Astrocyte (in vitro differentiated cells and primary cell): ENCODE data around the gene PCYOX1L. TPM values are rescaled to one million over a fixed set of nuclear protein-coding genes. Genes with fewer than 3 reads are reported as not detected.

ENCODE experiments used
- DNase-seq: peaks from one replicate; pipeline ENCODE4 v3.0.0-alpha.2; 2010; ENCODE audit warnings: low read depth
- FAIRE-seq: peaks from 2 replicates; lab custom pipeline; 2011; peaks lifted over from hg19 to GRCh38; lab: Jason Lieb, UNC
- H2AFZ ChIP-seq: 2 replicates; pipeline ENCODE4 v1.6.0; 2012; ENCODE audit warnings: low read depth, low read length, inconsistent platforms
- H3K27ac ChIP-seq: 2 replicates; pipeline ENCODE4 v1.5.1; 2011; ENCODE audit warnings: low read depth, low read length, inconsistent platforms
- H3K27me3 ChIP-seq: 2 replicates; pipeline ENCODE4 v1.6.0; 2011; ENCODE audit warnings: low read length, inconsistent platforms; ENCODE audit not compliant: insufficient read depth
- H3K36me3 ChIP-seq: 2 replicates; pipeline ENCODE4 v1.5.1; 2011; ENCODE audit warnings: low read length, inconsistent platforms; ENCODE audit not compliant: insufficient read depth
- H3K4me1 ChIP-seq: 2 replicates; pipeline ENCODE4 v1.5.1; 2011; ENCODE audit warnings: low read length, inconsistent platforms; ENCODE audit not compliant: insufficient read depth
- H3K4me2 ChIP-seq: 2 replicates; pipeline ENCODE4 v1.6.0; 2012; ENCODE audit warnings: low read length, inconsistent platforms
- H3K4me3 ChIP-seq: 2 replicates; pipeline ENCODE4 v1.5.1; 2011; ENCODE audit warnings: low read depth, mild to moderate bottlenecking, low read length, inconsistent platforms; ENCODE audit not compliant: insufficient read depth
- H3K79me2 ChIP-seq: 2 replicates; pipeline ENCODE4 v1.6.0; 2012; ENCODE audit warnings: mild to moderate bottlenecking, low read length, inconsistent platforms; ENCODE audit not compliant: insufficient read depth
- H3K9ac ChIP-seq: 2 replicates; pipeline ENCODE4 v1.6.0; 2012; ENCODE audit warnings: mild to moderate bottlenecking, low read length, inconsistent platforms
- H3K9me3 ChIP-seq: 2 replicates; pipeline ENCODE4 v1.5.1; 2012; ENCODE audit warnings: low read depth, mild to moderate bottlenecking, low read length, inconsistent platforms; ENCODE audit not compliant: insufficient read depth
- H4K20me1 ChIP-seq: 2 replicates; pipeline ENCODE4 v1.6.0; 2012; ENCODE audit warnings: low read length, inconsistent platforms; ENCODE audit not compliant: insufficient read depth
- H3K27ac Mint-ChIP-seq: one replicate; pipeline ENCODE4 v1.8.0; 2021; ENCODE audit warnings: mild to moderate bottlenecking, mixed read lengths; ENCODE audit not compliant: unreplicated experiment
- H3K27me3 Mint-ChIP-seq: one replicate; pipeline ENCODE4 v1.8.0; 2021; ENCODE audit warnings: low read depth, mixed read lengths; ENCODE audit not compliant: unreplicated experiment
- H3K36me3 Mint-ChIP-seq: one replicate; pipeline ENCODE4 v1.8.0; 2021; ENCODE audit warnings: low read depth, mixed read lengths; ENCODE audit not compliant: unreplicated experiment
- H3K4me1 Mint-ChIP-seq: one replicate; pipeline ENCODE4 v1.8.0; 2021; ENCODE audit warnings: low read depth, mixed read lengths; ENCODE audit not compliant: unreplicated experiment
- H3K4me3 Mint-ChIP-seq: one replicate; pipeline ENCODE4 v1.8.0; 2021; ENCODE audit warnings: mild to moderate bottlenecking, moderate library complexity, mixed read lengths; ENCODE audit not compliant: unreplicated experiment
- H3K9me3 Mint-ChIP-seq: one replicate; pipeline ENCODE4 v1.8.0; 2021; ENCODE audit warnings: mild to moderate bottlenecking, mixed read lengths; ENCODE audit not compliant: unreplicated experiment
- CTCF ChIP-seq: IDR thresholded peaks from 2 replicates; pipeline ENCODE4 v1.5.1; 2011; ENCODE audit warnings: low read depth, mild to moderate bottlenecking, inconsistent platforms, low read length, moderate library complexity; ENCODE audit not compliant: insufficient read depth
- EZH2 ChIP-seq: IDR thresholded peaks from 2 replicates; pipeline ENCODE4 v1.6.1; 2012; ENCODE audit warnings: mild to moderate bottlenecking, low read length, inconsistent platforms; ENCODE audit not compliant: insufficient read depth
- total RNA-seq: library from RNA; stranded (reverse); gene quantifications from 2 replicates; pipeline ENCODE4 v1.2.1, GENCODE V29; 2021

PCYOX1L gene
- total RNA-seq, 1 donor from 2014 or later, result 16.6 TPM

- no peak overlapping the region for H3K9ac ChIP-seq
- Mint-ChIP-seq H3K36me3 (no peaks in the 10 kb centered on the region), H3K4me3 (no peak overlapping the region), H3K27me3 (peaks cover 4% of the 10 kb centered on the region), H3K4me1 (peaks cover 4% of the 10 kb centered on the region), H3K27ac (no peak overlapping the region), H3K9me3 (no peaks in the 10 kb centered on the region)
- no peak overlapping the region for H3K4me3 ChIP-seq
- H3K79me2 ChIP-seq, result no peaks in the 10 kb centered on the region
- no peak for DNase-seq
- H3K36me3 ChIP-seq, result no peaks in the 10 kb centered on the region
- H3K4me1 ChIP-seq, result peaks cover 7% of the 10 kb centered on the region
- TF ChIP-seq CTCF (no peak), EZH2 (no peak)
- H3K27me3 ChIP-seq, result no peaks in the 10 kb centered on the region
- H3K4me2 ChIP-seq, result no peak overlapping the region
- no peak for FAIRE-seq
- no peaks in the 10 kb centered on the region for H3K9me3 ChIP-seq
- no peak overlapping the region for H3K27ac ChIP-seq
- H4K20me1 ChIP-seq, result no peaks in the 10 kb centered on the region
- H2AFZ ChIP-seq, result no peak overlapping the region
Observed at GRCh38 chr5:149313151-149313841, 44.5 kb upstream of the PCYOX1L start.

- Mint-ChIP-seq H3K36me3 (no peaks in the 10 kb centered on the region), H3K27ac (no peak overlapping the region), H3K9me3 (no peaks in the 10 kb centered on the region), H3K4me1 (peaks cover 4% of the 10 kb centered on the region), H3K27me3 (peaks cover 4% of the 10 kb centered on the region), H3K4me3 (no peak overlapping the region)
- H2AFZ ChIP-seq, result no peak overlapping the region
- no peak overlapping the region for H3K4me2 ChIP-seq
- no peak overlapping the region for H3K27ac ChIP-seq
- no peak overlapping the region for H3K9ac ChIP-seq
- H3K27me3 ChIP-seq, result no peaks in the 10 kb centered on the region
- H3K9me3 ChIP-seq, result no peaks in the 10 kb centered on the region
- no peak for FAIRE-seq
- H4K20me1 ChIP-seq, result no peaks in the 10 kb centered on the region
- no peak for DNase-seq
- no peaks in the 10 kb centered on the region for H3K79me2 ChIP-seq
- TF ChIP-seq EZH2, result no peak
- no peak for TF ChIP-seq CTCF
- no peaks in the 10 kb centered on the region for H3K36me3 ChIP-seq
- H3K4me3 ChIP-seq, result no peak overlapping the region
- H3K4me1 ChIP-seq, result peaks cover 7% of the 10 kb centered on the region
Observed at GRCh38 chr5:149314571-149315111, 43.2 kb upstream of the PCYOX1L start.

GRCh38 chr5:149315753-149316152 lies 42.1 kb upstream of the PCYOX1L start:
- Histone ChIP-seq H3K4me1 (peaks cover 9% of the 10 kb centered on the region), H3K79me2 (no peaks in the 10 kb centered on the region), H3K27ac (no peak overlapping the region), H4K20me1 (no peaks in the 10 kb centered on the region), H3K36me3 (no peaks in the 10 kb centered on the region), H2AFZ (no peak overlapping the region), H3K27me3 (no peaks in the 10 kb centered on the region), H3K9me3 (no peaks in the 10 kb centered on the region), H3K4me3 (no peak overlapping the region), H3K9ac (no peak overlapping the region), H3K4me2 (no peak overlapping the region)
- no peak for TF ChIP-seq CTCF
- no peak for TF ChIP-seq EZH2
- FAIRE-seq, result no peak
- Mint-ChIP-seq H3K9me3 (no peaks in the 10 kb centered on the region), H3K4me3 (no peak overlapping the region), H3K27me3 (peaks cover 4% of the 10 kb centered on the region), H3K4me1 (peaks cover 8% of the 10 kb centered on the region), H3K36me3 (no peaks in the 10 kb centered on the region), H3K27ac (no peak overlapping the region)
- no peak for DNase-seq
